Transverse colon (tissue), 4 donors: ENCODE results near the gene RAB4A. TPM values are rescaled to one million over a fixed set of nuclear protein-coding genes. Genes with fewer than 3 reads are reported as not detected.

ENCODE experiments used
- DNase-seq: peaks from one replicate; pipeline ENCODE4 v3.0.0-alpha.2; 2019
- H3K27ac ChIP-seq, 4 donors: fragments of 200-600 bp; sonication (generic); 2 replicates each; pipeline ENCODE4 v1.5.1; 2016 to 2018; ENCODE audit warnings: inconsistent platforms in 4 of 4
- H3K27me3 ChIP-seq: fragments of 200-600 bp; sonication (generic); 2 replicates; pipeline ENCODE4 v1.5.1; 2017; ENCODE audit warnings: inconsistent platforms
- H3K36me3 ChIP-seq, 4 donors: fragments of 200-600 bp; sonication (generic); 2 replicates each; pipeline ENCODE4 v1.5.1; 2017 to 2019; ENCODE audit warnings: inconsistent platforms in 4 of 4
- H3K4me1 ChIP-seq, 4 donors: fragments of 200-600 bp; sonication (generic); 2 replicates each; pipeline ENCODE4 v1.5.1; 2017 to 2020; ENCODE audit warnings: inconsistent platforms in 4 of 4
- H3K4me3 ChIP-seq, 4 donors: fragments of 200-600 bp; sonication (generic); 1 replicate in 1 of 4; 2 replicates in 3 of 4; pipeline versions ENCODE4 v1.5.1 to v1.6.1; 2017 to 2019; ENCODE audit warnings: inconsistent platforms in 4 of 4
- H3K9me3 ChIP-seq, 2 donors: fragments of 200-600 bp; sonication (generic); 2 replicates each; pipeline ENCODE4 v1.5.1; 2017 to 2019; ENCODE audit warnings: inconsistent platforms in 2 of 2
- EP300 ChIP-seq: sonication (generic); formaldehyde crosslinking; IDR thresholded peaks from one replicate; pipeline ENCODE4 v1.6.1; 2017; ENCODE audit warnings: antibody characterized with exemption, low read depth
- POLR2A ChIP-seq: fragments of 450-650 bp; IDR thresholded peaks from one replicate; pipeline ENCODE4 v1.6.1; 2016; ENCODE audit warnings: antibody characterized with exemption, mild to moderate bottlenecking, moderate library complexity
- POLR2AphosphoS5 ChIP-seq, 3 donors: sonication (generic); formaldehyde crosslinking; IDR thresholded peaks; one replicate each; pipeline ENCODE4 v1.6.1; 2016; ENCODE audit warnings: antibody characterized with exemption in 3 of 3
- WGBS, 2 donors: methylation state at CpG; one replicate each; pipeline ENCODE4 v1.1.5; 2018; ENCODE audit warnings: low coverage in 1 of 2; 5-methylcytosine and 5-hydroxymethylcytosine counted together
- in situ Hi-C, 4 donors: fragments of 200-750 bp; cut with MboI; loops; one replicate each; pipeline versions ENCODE4 v1.15.0 to v1.15.1; 2017; ENCODE audit warnings: low sequenced_read_pairs in 3 of 4, low pct_ligation_motif_present in 1 of 4, low pct_unique_long_range_greater_than_20kb in 1 of 4
- intact Hi-C: fragments of 100-400 bp; cut with DNase I; formaldehyde crosslinking; loops from one replicate; pipeline ENCODE4 v1.15.1; 2023; ENCODE audit warnings: low total_unique reads
- total RNA-seq, 4 donors: library from RNA; depleted of rRNA; stranded (reverse); fragments of >200 nt; gene quantifications; one replicate each; pipeline ENCODE4 v1.1.0, GENCODE V29; 2016
- TF ChIP-seq, protein P1 (sequence below), 5 experiments: fragments of 200-600 bp in 3 of 5; fragments of 450-650 bp in 2 of 5; sonication (generic) in 3 of 5; IDR thresholded peaks; 1 replicate in 2 of 5; 2 replicates in 3 of 5; pipeline ENCODE4 v1.5.1; 2016 to 2017; ENCODE audit warnings: antibody characterized with exemption in 5 of 5, inconsistent platforms in 3 of 5, mild to moderate bottlenecking in 2 of 5, moderate library complexity in 1 of 5

Gene RAB4A
- total RNA-seq, 4 donors from 2014 or later, result 7.4 to 56.9 (median 28.0) TPM

DNA sequence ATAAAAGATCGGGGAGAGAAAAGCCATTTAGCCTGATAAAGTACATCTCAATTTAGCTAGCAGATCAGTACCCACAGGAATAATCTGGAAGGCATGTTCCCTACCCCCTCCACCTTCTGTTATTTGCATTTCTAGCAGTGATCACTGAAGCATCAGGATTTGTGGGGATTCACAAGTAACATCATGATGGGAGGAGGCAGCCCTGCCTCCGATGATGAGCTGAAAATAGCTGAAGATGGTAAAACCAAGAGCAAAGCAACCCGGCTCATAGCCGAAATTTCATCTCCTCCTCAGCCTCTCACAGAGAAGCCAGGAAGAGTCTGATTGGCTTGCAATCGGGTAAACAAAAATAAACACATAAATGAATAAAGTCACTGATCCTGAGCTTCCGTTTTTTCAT lies 69.6 kb downstream of the RAB4A start:
- in situ Hi-C loops, result no loop called here
- DNase-seq, result no peak
- no peak overlapping the region for H3K27ac ChIP-seq
- intact Hi-C loops, result no loop called here
- peaks cover 7% of the 10 kb centered on the region for H3K27me3 ChIP-seq
- no peaks in the 10 kb centered on the region for H3K36me3 ChIP-seq
- H3K9me3 ChIP-seq, result no peaks in the 10 kb centered on the region
- WGBS, 2 donors, result 76 to 80% methylated on average over 6 of the region's 6 CpGs
- TF ChIP-seq POLR2A (no peak), POLR2AphosphoS5 (IDR thresholded peaks at IDR 0.05) (no peak), EP300 (no peak)
- TF ChIP-seq, protein P1, sequence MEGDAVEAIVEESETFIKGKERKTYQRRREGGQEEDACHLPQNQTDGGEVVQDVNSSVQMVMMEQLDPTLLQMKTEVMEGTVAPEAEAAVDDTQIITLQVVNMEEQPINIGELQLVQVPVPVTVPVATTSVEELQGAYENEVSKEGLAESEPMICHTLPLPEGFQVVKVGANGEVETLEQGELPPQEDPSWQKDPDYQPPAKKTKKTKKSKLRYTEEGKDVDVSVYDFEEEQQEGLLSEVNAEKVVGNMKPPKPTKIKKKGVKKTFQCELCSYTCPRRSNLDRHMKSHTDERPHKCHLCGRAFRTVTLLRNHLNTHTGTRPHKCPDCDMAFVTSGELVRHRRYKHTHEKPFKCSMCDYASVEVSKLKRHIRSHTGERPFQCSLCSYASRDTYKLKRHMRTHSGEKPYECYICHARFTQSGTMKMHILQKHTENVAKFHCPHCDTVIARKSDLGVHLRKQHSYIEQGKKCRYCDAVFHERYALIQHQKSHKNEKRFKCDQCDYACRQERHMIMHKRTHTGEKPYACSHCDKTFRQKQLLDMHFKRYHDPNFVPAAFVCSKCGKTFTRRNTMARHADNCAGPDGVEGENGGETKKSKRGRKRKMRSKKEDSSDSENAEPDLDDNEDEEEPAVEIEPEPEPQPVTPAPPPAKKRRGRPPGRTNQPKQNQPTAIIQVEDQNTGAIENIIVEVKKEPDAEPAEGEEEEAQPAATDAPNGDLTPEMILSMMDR (IDR thresholded peaks at IDR 0.05), result no peak
- H3K4me1 ChIP-seq, result peaks cover 0 to 28% (median 15%) of the 10 kb centered on the region in 4 donors
- no peak overlapping the region for H3K4me3 ChIP-seq

DNA sequence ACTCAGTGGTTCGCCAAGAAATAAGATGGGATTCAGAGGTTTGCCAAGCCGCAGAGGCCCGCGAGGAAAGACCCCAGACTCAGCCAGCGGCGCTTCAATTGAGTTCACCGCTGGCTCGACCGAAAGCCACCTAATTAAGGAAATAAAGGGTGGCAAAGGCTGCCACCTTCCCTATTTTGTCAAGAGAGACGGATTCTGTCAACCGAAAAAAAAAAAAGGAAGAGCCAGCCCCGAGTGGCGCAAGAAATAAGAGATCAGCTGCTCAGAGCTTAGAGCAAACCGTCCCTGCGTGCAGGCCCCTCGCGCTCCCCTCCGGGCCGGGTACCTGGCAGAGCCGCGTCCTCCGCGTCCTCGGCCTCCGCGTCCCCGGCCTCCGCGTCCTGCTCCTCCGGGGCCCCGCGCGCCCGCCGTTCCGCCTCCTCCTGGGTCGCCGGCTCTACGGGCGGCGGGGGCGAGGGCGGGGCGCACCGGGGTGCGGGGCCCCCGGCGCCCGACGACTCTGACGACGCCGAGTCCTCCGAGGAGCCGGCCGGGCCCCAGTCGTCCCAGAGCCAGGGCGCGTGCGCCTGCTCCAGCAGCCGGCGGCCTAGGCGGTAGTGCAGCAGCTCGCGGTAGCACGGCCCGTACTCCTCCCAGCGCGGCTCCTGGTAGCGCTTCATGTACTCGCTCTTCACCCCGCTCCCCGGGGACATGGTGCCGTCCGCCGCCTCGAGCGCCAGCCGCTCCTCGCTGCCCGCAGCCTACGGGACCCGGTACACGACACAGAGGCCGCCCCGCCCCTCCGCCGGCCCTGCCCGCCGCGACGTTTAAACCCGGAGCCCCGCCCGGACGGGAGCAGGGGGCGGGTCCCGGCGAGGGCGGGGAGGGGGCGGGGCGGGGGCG lies 71.1 kb downstream of the RAB4A start:
- WGBS, 2 donors, result 0 to 1% methylated on average over 7 to 41 of the region's 103 CpGs
- Histone ChIP-seq H3K27ac (peak overlapping the region; percentile 90 to 96 (median 94)), H3K4me3 (peak overlapping the region; percentile 68 to 98 (median 84)), H3K4me1 (peaks cover 0 to 28% (median 15%) of the 10 kb centered on the region in 4 donors), H3K27me3 (peaks cover 14% of the 10 kb centered on the region), H3K36me3 (no peaks in the 10 kb centered on the region), H3K9me3 (no peaks in the 10 kb centered on the region)
- peak; percentile 92 for DNase-seq
- in situ Hi-C loops (no loop called here), intact Hi-C loops (no loop called here)
- peak; percentile 52 for TF ChIP-seq POLR2A
- TF ChIP-seq EP300, result no peak
- TF ChIP-seq, protein P1 (IDR thresholded peaks at IDR 0.05), result no peak
- TF ChIP-seq POLR2AphosphoS5 (IDR thresholded peaks at IDR 0.05), result peak in 2 of 3 donors; percentile 76 to 79

DNA sequence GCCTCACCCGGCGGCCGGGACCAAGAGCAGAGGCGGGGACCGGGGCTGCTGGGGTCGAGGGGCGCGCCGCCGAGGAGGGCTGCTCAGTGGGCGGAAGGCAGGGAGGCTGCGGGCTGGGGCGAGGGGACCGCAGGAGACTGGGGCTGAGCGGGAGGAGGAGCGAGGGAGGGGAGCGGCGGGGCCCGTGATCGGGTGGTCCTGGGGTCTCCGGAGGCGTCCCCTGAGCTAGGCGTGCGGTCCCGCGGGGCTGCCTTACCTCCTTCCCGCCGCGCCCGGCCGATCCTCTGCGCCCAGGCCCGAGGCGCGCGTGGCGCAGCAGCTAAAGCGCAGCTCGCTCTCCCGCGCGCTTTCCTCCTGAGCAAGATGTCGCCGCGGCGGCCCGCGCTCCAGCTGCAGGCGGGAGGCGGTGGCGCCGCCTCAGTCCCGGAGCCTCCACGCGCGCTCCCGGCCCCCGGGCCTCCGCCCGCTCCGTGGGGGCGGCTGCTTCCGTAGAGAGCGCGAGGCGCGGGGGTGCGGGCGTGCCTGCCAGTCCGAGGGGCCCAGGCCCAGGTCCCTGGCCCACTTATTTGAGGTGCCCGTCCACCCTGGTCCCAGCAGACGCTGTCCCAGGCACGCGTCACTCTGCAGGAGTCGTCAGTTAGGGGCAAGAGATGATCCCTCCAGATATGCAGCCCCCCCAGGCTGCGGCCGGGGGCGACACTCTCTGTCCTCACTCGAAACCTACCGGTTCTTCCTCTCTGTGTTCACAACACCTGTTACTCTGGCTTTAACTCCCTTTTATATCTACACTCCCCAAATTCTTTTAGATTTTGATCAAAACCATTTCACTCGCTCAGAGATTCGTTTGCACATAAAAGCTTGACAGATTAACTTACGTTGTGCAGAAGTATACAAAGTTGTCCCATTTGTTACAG lies 72.0 kb downstream of the RAB4A start, which contains the start of gene CCSAP:
Gene CCSAP, minus strand, starts transcription at position 392 of the 914 bp plus-strand sequence. CDS start 582 bp downstream, outside the sequence.
- peaks cover 21% of the 10 kb centered on the region for H3K27me3 ChIP-seq
- peak within 1 kb of the TSS; percentile 90 to 96 (median 94) for H3K27ac ChIP-seq
- no peaks in the 10 kb centered on the region for H3K9me3 ChIP-seq
- H3K36me3 ChIP-seq, result no peaks in the 10 kb centered on the region
- peak; percentile 63 for DNase-seq
- in situ Hi-C loops, result no loop called here
- H3K4me1 ChIP-seq, result peaks cover 0 to 25% (median 15%) of the 10 kb centered on the region in 4 donors
- peak within 1 kb of the TSS; percentile 68 to 98 (median 84) for H3K4me3 ChIP-seq
- TF ChIP-seq EP300 (no peak), POLR2AphosphoS5 (IDR thresholded peaks at IDR 0.05) (peak in 2 of 3 donors; percentile 37 to 59), POLR2A (peak; percentile 63)
- TF ChIP-seq, protein P1 (IDR thresholded peaks at IDR 0.05), result peak in 1 of 5 experiments; percentile 6
- intact Hi-C loops, result no loop called here
- 0 to 1% methylated on average over 3 to 51 of the region's 83 CpGs for WGBS, 2 donors
